ENCODE data around the gene GAS1. TPM values are rescaled to one million over a fixed set of nuclear protein-coding genes. Genes with fewer than 3 reads are reported as not detected.

Gene GAS1
- total RNA-seq, 1 donor from 2014 or later, result 16.8 TPM

GRCh38 chr9:86987900-86988299, 40.6 kb upstream of the GAS1 start:
- H3K27me3 ChIP-seq, result no peaks in the 10 kb centered on the region
- H3K36me3 ChIP-seq, result no peaks in the 10 kb centered on the region
- TF ChIP-seq CTCF (IDR thresholded peaks at IDR 0.05), result no peak
- H3K4me1 ChIP-seq, result no peaks in the 10 kb centered on the region
- H3K27ac ChIP-seq, result no peak overlapping the region
- no peak overlapping the region for H3K4me3 ChIP-seq
- intact Hi-C loops (cut with DNase I), result no loop called here
- H3K9me3 ChIP-seq, result no peaks in the 10 kb centered on the region
- DNase-seq (no peak), ATAC-seq (no peak)

GRCh38 chr9:86985132-86985647, 37.9 kb upstream of the GAS1 start:
- no peak overlapping the region for H3K4me3 ChIP-seq
- no peaks in the 10 kb centered on the region for H3K36me3 ChIP-seq
- H3K9me3 ChIP-seq, result no peaks in the 10 kb centered on the region
- peaks cover 3% of the 10 kb centered on the region for H3K27me3 ChIP-seq
- DNase-seq, result no peak
- no peak for TF ChIP-seq CTCF (IDR thresholded peaks at IDR 0.05)
- no peak overlapping the region for H3K27ac ChIP-seq
- intact Hi-C loops (cut with DNase I), result no loop called here
- ATAC-seq, result no peak
- no peaks in the 10 kb centered on the region for H3K4me1 ChIP-seq

- no peak overlapping the region for H3K27ac ChIP-seq
- H3K4me3 ChIP-seq, result no peak overlapping the region
- H3K27me3 ChIP-seq, result peaks cover 6% of the 10 kb centered on the region
- no peak for TF ChIP-seq CTCF (IDR thresholded peaks at IDR 0.05)
- DNase-seq (no peak), ATAC-seq (no peak)
- intact Hi-C loops (cut with DNase I), result no loop called here
- H3K36me3 ChIP-seq, result no peaks in the 10 kb centered on the region
- no peaks in the 10 kb centered on the region for H3K4me1 ChIP-seq
- H3K9me3 ChIP-seq, result no peaks in the 10 kb centered on the region
Observed at GRCh38 chr9:86983620-86984259, 36.4 kb upstream of the GAS1 start.

GRCh38 chr9:86983249-86983619, 35.9 kb upstream of the GAS1 start:
- H3K36me3 ChIP-seq, result no peaks in the 10 kb centered on the region
- peaks cover 6% of the 10 kb centered on the region for H3K27me3 ChIP-seq
- H3K9me3 ChIP-seq, result no peaks in the 10 kb centered on the region
- no peaks in the 10 kb centered on the region for H3K4me1 ChIP-seq
- no peak for TF ChIP-seq CTCF (IDR thresholded peaks at IDR 0.05)
- ATAC-seq, result no peak
- H3K4me3 ChIP-seq, result no peak overlapping the region
- no peak for DNase-seq
- no peak overlapping the region for H3K27ac ChIP-seq
- intact Hi-C loops (cut with DNase I), result no loop called here

- Histone ChIP-seq H3K4me1 (no peaks in the 10 kb centered on the region), H3K36me3 (no peaks in the 10 kb centered on the region), H3K4me3 (no peak overlapping the region), H3K9me3 (no peaks in the 10 kb centered on the region), H3K27ac (no peak overlapping the region), H3K27me3 (peaks cover 6% of the 10 kb centered on the region)
- intact Hi-C loops (cut with DNase I), result no loop called here
- TF ChIP-seq CTCF (IDR thresholded peaks at IDR 0.05), result no peak
- no peak for ATAC-seq
- DNase-seq, result no peak
Observed at GRCh38 chr9:86980802-86981201, 33.5 kb upstream of the GAS1 start.

- TF ChIP-seq CTCF (IDR thresholded peaks at IDR 0.05), result no peak
- H3K4me3 ChIP-seq, result no peak overlapping the region
- no peaks in the 10 kb centered on the region for H3K4me1 ChIP-seq
- no peaks in the 10 kb centered on the region for H3K36me3 ChIP-seq
- no peak overlapping the region for H3K27ac ChIP-seq
- DNase-seq, result no peak
- H3K9me3 ChIP-seq, result no peaks in the 10 kb centered on the region
- ATAC-seq, result no peak
- peaks cover 6% of the 10 kb centered on the region for H3K27me3 ChIP-seq
- intact Hi-C loops (cut with DNase I), result no loop called here
Observed at GRCh38 chr9:86979657-86980056, 32.4 kb upstream of the GAS1 start.

All from upper lobe of right lung (tissue), 1 donor.